GM21526 (cell line): ENCODE data around the gene PDLIM1.
"Not testable (repeated sequence)": the region's sequence is repeated elsewhere in the genome, so short reads cannot be mapped to it uniquely, and the experiment has no call there.

Experiments used
- ATAC-seq: cut with Tn5 transposase; IDR thresholded peaks from one replicate; pipeline ENCODE4 v1.9.1; 2021; ENCODE audit warnings: moderate library complexity; ENCODE audit not compliant: unreplicated experiment, low FRiP score

Gene PDLIM1

DNA sequence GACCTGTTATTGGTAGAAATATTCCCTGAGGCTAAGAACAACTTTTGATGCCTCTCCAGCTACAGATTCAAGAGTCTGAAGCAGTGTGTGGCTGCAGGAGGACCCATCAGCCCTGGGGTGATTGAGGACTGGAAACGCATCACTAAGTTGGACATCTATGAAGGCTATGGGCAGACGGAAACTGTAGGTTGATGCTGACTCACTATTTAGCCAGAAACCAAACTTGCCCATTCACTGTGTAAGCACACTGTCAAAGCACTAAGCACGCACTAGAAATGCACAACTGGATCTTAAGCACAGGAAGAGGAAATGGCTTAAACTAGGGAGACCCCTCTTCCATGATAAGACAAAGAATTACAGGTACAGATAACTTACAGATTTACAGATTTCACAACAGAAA lies 76.0 kb downstream of the PDLIM1 start:
- peak; percentile 58 for ATAC-seq

DNA sequence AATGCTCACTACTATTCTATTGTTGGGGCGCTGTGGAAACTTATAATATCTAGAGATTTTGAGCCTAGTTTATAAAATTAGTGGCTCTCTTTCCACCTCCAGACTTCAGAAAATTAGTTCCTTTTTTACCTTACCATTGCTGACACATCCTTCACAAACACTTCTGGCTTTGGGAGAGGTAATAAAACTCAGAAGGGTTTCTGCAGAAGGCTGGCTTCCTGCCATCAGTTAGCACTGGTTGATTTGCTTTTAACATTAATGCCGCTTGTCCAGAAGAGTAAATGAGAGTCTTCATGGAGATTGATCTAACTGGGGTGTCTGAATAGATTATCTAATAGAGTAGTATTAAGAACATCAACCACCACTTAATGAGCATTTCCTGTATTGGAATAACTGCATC lies 76.4 kb downstream of the PDLIM1 start:
- no peak for ATAC-seq

DNA sequence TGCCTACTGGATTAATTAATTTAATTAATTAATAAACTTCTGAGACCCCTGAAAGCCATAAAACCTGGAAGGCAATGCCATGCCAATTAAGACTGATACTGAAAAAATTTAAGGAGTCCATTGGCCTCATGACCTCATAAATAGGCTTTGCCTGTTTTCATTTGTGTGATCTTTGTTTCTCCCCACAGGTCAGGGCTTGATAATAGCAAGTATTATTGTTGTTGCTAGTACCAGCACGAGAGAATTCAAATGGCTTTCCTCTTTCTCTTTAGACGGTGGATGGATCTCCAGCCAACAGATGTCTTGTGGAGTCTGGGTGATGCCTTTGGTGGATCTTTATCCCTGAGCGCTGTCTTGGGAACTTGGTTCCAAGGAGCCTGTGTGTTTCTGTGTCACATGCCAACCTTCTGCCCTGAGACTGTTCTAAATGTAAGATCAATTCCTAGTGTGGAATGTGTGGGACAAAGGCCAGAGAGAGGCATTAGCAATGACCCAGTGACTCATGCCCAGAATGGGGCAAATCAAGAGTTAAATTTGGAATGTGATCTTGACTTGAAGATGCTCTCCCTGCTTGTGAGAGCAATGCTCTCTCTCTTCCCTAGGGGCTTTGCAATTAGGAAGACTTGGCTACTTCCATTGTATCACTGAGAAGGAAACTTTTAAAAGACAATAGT lies 79.1 kb downstream of the PDLIM1 start:
- no peak for ATAC-seq

DNA sequence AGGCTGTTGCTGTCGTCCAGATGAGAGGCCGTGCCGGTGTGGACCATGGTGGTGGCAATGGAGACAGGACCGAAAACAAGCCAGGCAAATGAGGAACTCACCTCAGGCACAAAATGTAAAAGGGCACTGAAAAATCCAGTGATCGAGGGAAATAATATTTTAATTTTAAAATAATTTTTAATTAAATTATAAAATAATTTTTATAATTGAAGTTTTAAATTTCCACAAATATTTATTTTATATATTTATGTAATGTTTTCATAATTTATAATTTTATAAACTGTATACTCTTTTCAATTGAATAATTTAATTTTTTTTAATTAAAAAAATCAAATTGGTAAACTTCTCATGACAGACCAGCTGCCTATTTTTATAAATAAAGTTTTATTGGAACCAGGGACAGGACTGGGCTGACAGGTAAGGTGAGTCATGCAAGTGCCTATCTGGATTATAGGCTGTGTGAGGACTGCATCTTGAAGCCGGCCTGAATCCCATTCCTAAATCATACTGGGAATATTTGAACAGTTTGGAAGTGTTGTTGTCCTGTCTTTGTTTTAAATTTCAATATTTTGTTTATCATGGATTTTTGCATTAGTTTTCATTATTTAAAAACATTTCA lies 81.2 kb downstream of the PDLIM1 start:
- ATAC-seq, result no peak

DNA sequence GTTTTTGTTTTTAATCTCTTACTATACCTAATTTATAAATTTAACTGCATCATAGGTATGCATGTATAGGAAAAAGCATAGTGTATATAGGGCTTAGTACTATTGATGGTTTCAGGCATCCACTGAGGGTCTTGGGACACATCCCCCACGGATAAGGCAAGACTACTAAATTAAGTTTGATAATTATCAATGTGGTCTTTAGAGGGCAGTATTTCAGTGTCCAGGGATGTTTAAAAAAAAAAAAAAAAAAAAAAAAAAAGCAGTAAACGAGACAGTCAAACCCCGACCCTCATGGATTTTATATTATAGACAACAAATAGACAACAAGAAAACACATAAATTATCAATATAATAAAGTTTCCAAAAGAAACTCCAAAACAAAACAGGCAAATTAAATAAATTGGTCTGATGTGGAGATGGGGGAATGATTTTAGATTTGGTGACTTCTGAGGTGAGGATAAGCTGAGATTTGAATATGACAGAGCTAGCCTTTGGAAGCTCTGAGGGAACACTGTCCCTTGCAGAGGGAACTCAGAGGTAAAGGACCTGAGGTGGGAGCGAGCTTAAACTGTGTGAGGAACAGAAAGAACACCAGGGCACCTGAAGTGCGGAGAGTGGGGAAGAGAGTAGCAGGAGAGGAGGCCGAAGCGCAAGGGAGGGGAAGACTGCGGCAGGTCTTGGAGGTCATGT lies 82.0 kb downstream of the PDLIM1 start:
- no peak for ATAC-seq

DNA sequence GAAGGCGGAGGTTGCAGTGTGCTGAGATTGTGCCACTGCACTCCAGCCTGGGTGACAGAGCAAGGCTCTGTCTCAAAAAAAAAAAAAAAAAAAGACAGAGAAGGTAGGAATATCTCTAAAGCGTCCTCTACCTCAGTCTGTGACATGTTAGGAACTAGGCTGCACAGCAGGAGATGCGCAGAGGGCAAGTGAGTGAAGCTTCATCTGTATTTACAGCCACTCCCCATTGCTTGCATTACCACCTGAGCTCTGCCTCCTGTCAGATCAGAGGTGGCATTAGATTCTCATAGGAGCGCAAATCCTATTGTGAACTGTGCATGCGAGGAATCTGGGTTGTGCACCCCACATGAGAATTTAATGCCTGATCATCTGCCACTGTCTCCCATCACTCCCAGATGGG lies 87.9 kb downstream of the PDLIM1 start:
- not testable (repeated sequence) for ATAC-seq

DNA sequence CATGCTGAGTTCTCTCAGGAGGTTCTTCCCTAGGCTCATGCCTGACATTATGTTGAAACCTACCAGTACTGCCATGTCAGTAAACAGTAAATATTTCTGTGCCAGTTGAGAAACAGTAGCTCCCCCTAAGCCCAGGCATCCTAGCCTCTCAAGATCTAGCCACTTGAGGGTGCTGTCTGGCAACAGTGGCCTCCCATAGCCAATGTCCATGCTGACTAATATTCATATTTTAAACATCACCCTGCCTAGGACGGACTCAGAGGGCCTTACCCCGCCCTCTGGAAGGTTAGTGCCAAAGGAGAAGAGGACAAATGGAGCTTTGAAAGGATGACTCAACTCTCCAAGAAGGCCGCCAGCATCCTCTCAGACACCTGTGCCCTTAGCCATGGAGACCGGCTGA lies 89.1 kb downstream of the PDLIM1 start:
- no peak for ATAC-seq

DNA sequence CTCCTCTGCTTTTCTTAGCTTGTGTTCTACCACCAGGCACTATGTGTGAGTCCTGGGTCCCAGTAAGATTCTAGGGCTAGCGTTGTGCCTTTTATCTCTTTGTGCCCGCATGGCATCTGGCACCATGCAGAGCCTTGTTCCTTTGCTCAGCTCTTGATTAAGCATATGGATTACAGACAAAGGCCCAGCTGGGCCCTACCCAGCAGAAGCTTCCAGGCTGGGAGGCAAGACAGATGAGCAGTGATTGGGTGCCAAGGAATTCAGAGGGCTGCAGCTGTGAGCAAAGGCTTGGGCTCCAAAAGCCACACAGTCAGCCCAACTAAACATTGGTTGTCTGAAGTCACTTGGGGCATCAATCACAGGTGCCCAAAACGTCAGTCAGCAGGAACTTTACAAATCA lies 94.8 kb downstream of the PDLIM1 start:
- no peak for ATAC-seq

DNA sequence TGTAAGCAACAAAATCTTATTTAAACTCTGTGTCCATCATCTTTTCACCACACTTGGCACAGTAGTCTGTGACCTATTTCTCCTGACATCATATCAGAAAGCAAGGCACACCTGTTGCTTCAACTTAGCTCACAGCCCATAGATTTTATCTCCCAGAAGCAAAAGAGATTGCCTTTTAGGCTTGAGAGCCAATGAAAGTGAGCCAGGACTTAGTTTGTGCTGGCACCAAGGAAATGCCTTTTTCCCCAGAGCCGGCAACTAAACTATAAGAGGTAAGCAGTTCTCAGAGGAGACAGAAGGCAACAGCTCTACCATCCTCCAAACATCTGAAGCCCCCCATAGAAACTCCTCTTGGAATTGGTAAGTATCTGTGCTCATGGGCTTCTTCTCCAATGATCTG lies 96.9 kb downstream of the PDLIM1 start, which contains the start of gene ACSM6:
Gene ACSM6 (plus strand): TSS at position 295 of the 400 bp plus-strand sequence. CDS start 248 bp downstream, outside the sequence.
- ATAC-seq, result no peak

DNA sequence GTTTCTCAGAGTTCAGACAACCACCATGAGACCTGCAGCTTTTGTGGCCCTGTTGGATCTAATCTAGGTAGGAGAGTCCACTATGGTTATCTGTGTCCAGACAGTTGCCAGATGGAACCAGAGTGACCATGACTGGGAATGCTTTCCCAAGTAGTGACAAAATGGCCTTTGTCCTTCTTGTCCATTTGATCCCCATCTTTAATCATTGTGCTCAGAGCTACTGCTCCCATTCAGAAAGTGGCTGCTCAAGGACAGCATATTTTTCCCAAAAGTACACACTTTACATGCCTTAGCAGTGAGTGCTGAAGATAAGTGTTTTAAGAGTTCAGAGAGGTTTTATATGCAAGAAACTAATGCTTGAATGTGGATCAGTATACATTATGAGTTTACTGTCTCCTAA lies 102.2 kb downstream of the PDLIM1 start:
- ATAC-seq, result no peak

DNA sequence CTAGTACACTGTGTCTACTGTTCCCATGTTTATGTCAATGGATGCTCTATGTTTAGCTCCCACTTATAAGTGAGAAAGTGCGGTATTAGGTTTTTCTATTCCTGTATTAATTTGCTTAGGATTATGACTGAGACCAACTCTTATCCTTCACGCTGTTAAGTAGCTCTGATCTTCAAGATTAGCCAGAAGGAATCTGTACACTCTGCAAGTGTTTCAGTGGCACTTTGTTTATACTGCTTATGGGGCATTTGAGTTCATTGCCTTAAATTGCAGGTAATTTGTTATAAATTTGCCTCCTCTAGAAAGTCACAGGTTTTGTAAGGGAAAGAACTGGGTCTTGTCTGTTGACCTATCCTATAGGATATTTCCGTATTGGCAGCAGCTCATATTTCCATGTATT lies 103.2 kb downstream of the PDLIM1 start:
- ATAC-seq, result no peak
